Stomach (tissue), 9 donors: Measurements from ENCODE around the gene SIRT7. TPM values are rescaled to one million over a fixed set of nuclear protein-coding genes. Genes with fewer than 3 reads are reported as not detected.

Experiments used
- DNase-seq, 2 donors: peaks; one replicate each; pipeline versions ENCODE4 v3.0.0 to v3.0.0-alpha.2; 2013 to 2019
- H3K27ac ChIP-seq, 5 donors: fragments of 200-600 bp in 4 of 5; sonication (generic) in 4 of 5; one replicate each; pipeline ENCODE4 v1.5.1; 2013 to 2019; ENCODE audit warnings: mild to moderate bottlenecking in 1 of 5, moderate library complexity in 1 of 5
- H3K27me3 ChIP-seq, 3 donors: fragments of 200-600 bp; sonication (generic); one replicate each; pipeline ENCODE4 v1.5.1; 2017 to 2019; ENCODE audit warnings: mixed run types in 1 of 3
- H3K36me3 ChIP-seq, 4 donors: fragments of 200-600 bp; sonication (generic); 1 replicate in 3 of 4; 2 replicates in 1 of 4; pipeline ENCODE4 v1.5.1; 2016 to 2019
- H3K4me1 ChIP-seq, 4 donors: fragments of 200-600 bp; sonication (generic); one replicate each; pipeline ENCODE4 v1.5.1; 2016 to 2019
- H3K4me3 ChIP-seq, 4 donors: fragments of 200-600 bp; sonication (generic) in 3 of 4; one replicate each; pipeline ENCODE4 v1.5.1; 2016 to 2019; ENCODE audit warnings: mild to moderate bottlenecking in 1 of 4
- H3K9me3 ChIP-seq, 4 donors: fragments of 200-600 bp; sonication (generic); one replicate each; pipeline ENCODE4 v1.5.1; 2016 to 2019
- EP300 ChIP-seq: sonication (generic); formaldehyde crosslinking; IDR thresholded peaks from one replicate; pipeline ENCODE4 v1.6.1; 2017; ENCODE audit warnings: antibody characterized with exemption
- POLR2A ChIP-seq, 4 donors: fragments of 450-650 bp; IDR thresholded peaks; one replicate each; pipeline ENCODE4 v1.6.1; 2016; ENCODE audit warnings: antibody characterized with exemption in 4 of 4, control low read depth in 2 of 4, mild to moderate bottlenecking in 1 of 4, moderate library complexity in 1 of 4
- POLR2AphosphoS5 ChIP-seq, 3 donors: sonication (generic); formaldehyde crosslinking; IDR thresholded peaks; one replicate each; pipeline ENCODE4 v1.6.1; 2016; ENCODE audit warnings: antibody characterized with exemption in 3 of 3
- WGBS, 5 donors: extraction: QIAGEN DNeasy Blood & Tissue Kit in 3 of 5; methylation state at CpG; one replicate each; pipeline versions ENCODE4 v1.1.5 to v1.1.7; 2013 to 2018; 5-methylcytosine and 5-hydroxymethylcytosine counted together
- intact Hi-C: fragments of 100-400 bp; cut with DNase I; formaldehyde crosslinking; loops from one replicate; pipeline ENCODE4 v1.15.1; 2023; ENCODE audit warnings: low total_unique reads
- polyA plus RNA-seq, 3 donors: library from polyadenylated mRNA; stranded (reverse); fragments of 200-250 nt; gene quantifications; one replicate each; pipeline ENCODE4 v1.2.3, GENCODE V29; 2013
- total RNA-seq, 5 donors: library from RNA; depleted of rRNA; stranded (reverse); fragments of >200 nt; gene quantifications; one replicate each; pipeline versions ENCODE4 v1.1.0 to v1.2.3, GENCODE V29; 2014 to 2016
- TF ChIP-seq, protein P1 (sequence below), 7 experiments: fragments of 450-650 bp in 4 of 7; fragments of 200-600 bp in 3 of 7; sonication (generic) in 3 of 7; IDR thresholded peaks; one replicate each; pipeline ENCODE4 v1.5.1; 2016 to 2019; ENCODE audit warnings: antibody characterized with exemption in 7 of 7, control low read depth in 2 of 7, mild to moderate bottlenecking in 1 of 7
- donor health status: healthy with polysubstance abuse.
- donor health status: Bipolar disorder and iron deficiency.
- donor health status: healthy.

SIRT7 gene
- total and polyA plus RNA-seq, 8 donors, result 18.2 to 128 (median 45.5) TPM

DNA sequence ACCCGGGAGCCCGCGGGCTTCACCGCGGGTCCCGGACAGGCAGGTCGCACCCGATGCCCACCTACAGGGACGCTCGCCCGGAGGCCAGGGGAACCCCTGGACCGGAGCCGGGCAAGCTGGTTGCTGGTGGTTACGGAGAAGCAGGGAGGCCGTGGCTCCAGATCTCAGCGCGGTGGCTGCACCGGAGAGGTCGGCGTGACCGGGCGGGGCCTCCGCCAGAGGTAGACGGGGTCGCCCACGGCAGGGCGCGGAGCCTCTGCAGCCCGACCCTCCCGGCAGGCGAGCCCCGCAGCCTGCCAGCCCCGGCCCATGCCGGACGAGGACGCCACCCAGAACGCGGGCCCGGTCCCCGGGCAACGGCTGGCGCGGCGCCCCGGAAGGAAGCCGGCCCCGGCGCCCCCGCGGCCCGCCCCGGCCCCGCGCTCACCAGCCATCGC is 7.1 kb downstream of the SIRT7 start:
- intact Hi-C loops, result no loop called here
- Histone ChIP-seq H3K9me3 (no peaks in the 10 kb centered on the region), H3K4me1 (peaks cover 10 to 52% (median 38%) of the 10 kb centered on the region in 4 donors), H3K36me3 (peaks cover 59 to 77% (median 75%) of the 10 kb centered on the region in 4 donors), H3K27ac (peak overlapping the region; percentile 74 to 91 (median 85)), H3K27me3 (no peaks in the 10 kb centered on the region), H3K4me3 (peak overlapping the region; percentile 67 to 82 (median 76))
- peak; percentile 30 to 57 for DNase-seq
- TF ChIP-seq POLR2AphosphoS5 (IDR thresholded peaks at IDR 0.05), result no peak
- TF ChIP-seq EP300, result no peak
- no peak for TF ChIP-seq POLR2A (IDR thresholded peaks at IDR 0.05)
- TF ChIP-seq, protein P1, sequence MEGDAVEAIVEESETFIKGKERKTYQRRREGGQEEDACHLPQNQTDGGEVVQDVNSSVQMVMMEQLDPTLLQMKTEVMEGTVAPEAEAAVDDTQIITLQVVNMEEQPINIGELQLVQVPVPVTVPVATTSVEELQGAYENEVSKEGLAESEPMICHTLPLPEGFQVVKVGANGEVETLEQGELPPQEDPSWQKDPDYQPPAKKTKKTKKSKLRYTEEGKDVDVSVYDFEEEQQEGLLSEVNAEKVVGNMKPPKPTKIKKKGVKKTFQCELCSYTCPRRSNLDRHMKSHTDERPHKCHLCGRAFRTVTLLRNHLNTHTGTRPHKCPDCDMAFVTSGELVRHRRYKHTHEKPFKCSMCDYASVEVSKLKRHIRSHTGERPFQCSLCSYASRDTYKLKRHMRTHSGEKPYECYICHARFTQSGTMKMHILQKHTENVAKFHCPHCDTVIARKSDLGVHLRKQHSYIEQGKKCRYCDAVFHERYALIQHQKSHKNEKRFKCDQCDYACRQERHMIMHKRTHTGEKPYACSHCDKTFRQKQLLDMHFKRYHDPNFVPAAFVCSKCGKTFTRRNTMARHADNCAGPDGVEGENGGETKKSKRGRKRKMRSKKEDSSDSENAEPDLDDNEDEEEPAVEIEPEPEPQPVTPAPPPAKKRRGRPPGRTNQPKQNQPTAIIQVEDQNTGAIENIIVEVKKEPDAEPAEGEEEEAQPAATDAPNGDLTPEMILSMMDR (IDR thresholded peaks at IDR 0.05), result no peak
- WGBS, 5 donors, result 0 to 2% (median 1%) methylated on average over 3 to 55 of the region's 55 CpGs

DNA sequence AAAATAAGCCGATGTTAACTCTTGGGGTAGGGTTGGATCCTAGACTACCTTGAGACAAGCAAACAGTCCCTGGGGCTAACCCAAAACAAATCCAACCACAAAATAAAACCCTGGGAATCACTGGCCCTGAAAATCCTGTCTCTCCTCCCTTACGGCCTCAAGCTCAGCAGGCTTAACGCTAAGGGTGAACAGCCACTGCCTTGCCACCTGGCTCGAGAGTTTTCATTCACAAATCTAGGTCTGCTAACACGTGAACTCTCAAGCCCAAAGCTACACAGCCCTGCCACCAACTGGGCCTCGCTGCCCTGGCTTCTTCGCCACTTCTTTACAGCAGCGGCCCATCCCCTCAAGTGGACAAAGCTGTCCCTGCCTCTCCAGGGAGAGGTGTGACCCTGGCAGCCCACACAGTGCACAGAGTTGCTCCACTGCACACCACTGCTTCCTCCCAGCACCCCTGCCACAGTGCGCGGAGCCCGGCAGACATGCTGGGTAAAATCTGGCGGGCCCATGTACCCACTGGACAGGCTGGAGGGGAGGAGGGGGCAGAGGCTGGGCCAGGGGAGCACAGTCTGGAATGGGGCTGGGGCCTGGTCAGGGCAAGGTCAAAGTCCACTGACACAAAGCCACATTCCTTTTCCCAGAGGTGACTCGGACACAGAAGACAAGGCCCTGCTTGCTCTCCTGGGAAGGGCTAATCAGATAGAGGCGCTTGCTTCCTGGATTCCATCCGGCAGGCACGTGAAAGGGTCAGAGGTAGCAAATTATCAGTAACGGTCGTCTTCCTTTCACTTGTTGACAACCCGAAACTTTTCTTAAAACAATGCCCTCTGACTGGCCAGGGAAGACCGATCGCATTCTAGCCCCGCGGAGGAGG is 7.8 kb downstream of the SIRT7 start:
- Histone ChIP-seq H3K27me3 (no peaks in the 10 kb centered on the region), H3K36me3 (peaks cover 61 to 77% (median 75%) of the 10 kb centered on the region in 4 donors), H3K4me1 (peaks cover 8 to 46% (median 34%) of the 10 kb centered on the region in 4 donors), H3K4me3 (peak overlapping the region; percentile 67 to 82 (median 76)), H3K27ac (peak overlapping the region; percentile 74 to 91 (median 85)), H3K9me3 (no peaks in the 10 kb centered on the region)
- TF ChIP-seq POLR2A (IDR thresholded peaks at IDR 0.05) (no peak), POLR2AphosphoS5 (IDR thresholded peaks at IDR 0.05) (peak in 2 of 3 donors; percentile 42 to 50)
- DNase-seq, result peak; percentile 62 to 74
- WGBS, 5 donors, result 22 to 35% (median 27%) methylated on average over 20 to 23 of the region's 23 CpGs
- intact Hi-C loops, result no loop called here

DNA sequence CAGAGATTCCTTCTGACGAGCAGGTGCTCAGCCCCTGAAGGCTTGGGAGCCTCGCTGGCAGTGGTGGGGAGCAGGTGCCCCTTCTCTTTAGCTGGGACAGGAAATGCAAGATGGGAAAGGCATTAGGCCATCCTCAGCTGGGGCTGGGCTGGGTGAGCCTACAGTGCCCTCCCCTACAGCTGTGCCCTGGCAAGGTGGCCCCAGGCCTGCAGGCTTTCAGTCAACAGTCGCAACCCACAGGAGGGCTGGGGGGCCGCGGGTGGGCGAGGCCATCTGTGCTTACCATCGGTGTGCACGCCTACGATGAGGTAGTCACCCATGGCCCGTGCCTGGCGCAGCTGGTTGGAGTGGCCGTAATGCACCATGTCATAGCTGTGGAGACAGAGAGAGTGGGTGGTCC is 8.7 kb downstream of the SIRT7 start:
- Histone ChIP-seq H3K27me3 (no peaks in the 10 kb centered on the region), H3K36me3 (peaks cover 59 to 77% (median 75%) of the 10 kb centered on the region in 4 donors), H3K9me3 (no peaks in the 10 kb centered on the region), H3K4me3 (no peak overlapping the region), H3K4me1 (peaks cover 8 to 46% (median 33%) of the 10 kb centered on the region in 4 donors), H3K27ac (no peak overlapping the region)
- TF ChIP-seq POLR2AphosphoS5 (IDR thresholded peaks at IDR 0.05) (no peak), EP300 (no peak), POLR2A (IDR thresholded peaks at IDR 0.05) (no peak)
- TF ChIP-seq, protein P1 (IDR thresholded peaks at IDR 0.05), result no peak
- no peak for DNase-seq
- WGBS, 5 donors, result 77 to 97% (median 91%) methylated on average over 7 to 12 of the region's 12 CpGs
- intact Hi-C loops, result no loop called here

DNA sequence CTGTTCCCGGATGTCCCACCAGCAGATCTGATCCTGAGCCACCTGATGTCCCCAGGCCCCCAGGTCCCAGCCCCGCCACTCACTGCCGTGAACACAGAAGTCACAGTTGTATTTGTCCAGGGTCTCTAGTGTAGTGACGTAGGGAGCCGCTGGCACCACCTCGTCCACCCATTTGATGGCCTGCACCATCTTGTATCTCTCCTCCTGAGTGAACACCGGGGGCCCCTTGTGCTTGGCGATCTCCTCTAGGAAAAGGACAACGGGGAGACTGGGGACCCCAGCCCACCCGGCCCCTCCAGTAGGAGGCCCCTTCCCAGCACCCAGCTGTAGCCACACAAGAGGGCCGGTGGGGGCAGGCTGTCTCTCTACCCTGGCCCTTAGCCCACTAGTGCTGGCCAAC is 9.2 kb downstream of the SIRT7 start:
- peaks cover 55 to 77% (median 75%) of the 10 kb centered on the region in 4 donors for H3K36me3 ChIP-seq
- H3K27me3 ChIP-seq, result no peaks in the 10 kb centered on the region
- DNase-seq, result no peak
- H3K9me3 ChIP-seq, result no peaks in the 10 kb centered on the region
- WGBS, 5 donors, result 93 to 98% (median 95%) methylated on average over 5 to 11 of the region's 11 CpGs
- no peak overlapping the region for H3K27ac ChIP-seq
- no peak for TF ChIP-seq POLR2A (IDR thresholded peaks at IDR 0.05)
- TF ChIP-seq, protein P1 (IDR thresholded peaks at IDR 0.05), result no peak
- no peak for TF ChIP-seq EP300
- TF ChIP-seq POLR2AphosphoS5 (IDR thresholded peaks at IDR 0.05), result no peak
- peaks cover 8 to 46% (median 33%) of the 10 kb centered on the region in 4 donors for H3K4me1 ChIP-seq
- intact Hi-C loops, result no loop called here
- H3K4me3 ChIP-seq, result no peak overlapping the region
